ENCODE data around the gene BPIFA3. TPM values are rescaled to one million over a fixed set of nuclear protein-coding genes. Genes with fewer than 3 reads are reported as not detected.

BPIFA3 gene
- total and polyA plus RNA-seq, 2 donors (not counting 1 experiment from before 2014, with no cell fraction given): not detected

- no peak for TF ChIP-seq EZH2 (IDR thresholded peaks at IDR 0.05; ENCODE audit: low read length, missing control alignments)
- TF ChIP-seq CTCF (conservative IDR thresholded peaks at IDR 0.05 in 1 of 2, IDR thresholded peaks at IDR 0.05 in 1 of 2; ENCODE audit: low read depth in 1 of 2, low read length in 2 of 2): no peak
- H3K27ac ChIP-seq (ENCODE audit: insufficient read depth, low read length): no peak overlapping the region
- no peaks in the 10 kb centered on the region for H4K20me1 ChIP-seq (ENCODE audit: control insufficient read depth, extremely low read depth, insufficient read depth, low read length)
- H3K36me3 ChIP-seq (ENCODE audit: control insufficient read depth, insufficient read depth, low read length): no peaks in the 10 kb centered on the region
- no peaks in the 10 kb centered on the region for H3K4me1 ChIP-seq (ENCODE audit: control insufficient read depth, extremely low read depth, insufficient read depth, low read length)
- no peaks in the 10 kb centered on the region for H3K79me2 ChIP-seq (ENCODE audit: control insufficient read depth, insufficient read depth, low read length)
- H3K4me3 ChIP-seq (replicated peaks in 1 of 4; ENCODE audit: control extremely low read depth in 1 of 4, insufficient read depth in 1 of 4, low read depth in 3 of 4, low read length in 4 of 4): no peak overlapping the region
- H3K4me2 ChIP-seq (ENCODE audit: extremely low read depth, insufficient read depth, low read length): no peak overlapping the region
- H3K9me3 ChIP-seq (ENCODE audit: control insufficient read depth, insufficient read depth, low read depth, low read length): no peaks in the 10 kb centered on the region
- DNase-seq (ENCODE audit: low read depth in 2 of 2): no peak
- no peaks in the 10 kb centered on the region for H3K27me3 ChIP-seq (ENCODE audit: control insufficient read depth, insufficient read depth, low read length)
- no peak overlapping the region for H2AFZ ChIP-seq (ENCODE audit: low read length)
- H3K9ac ChIP-seq (ENCODE audit: insufficient read depth, low read length): no peak overlapping the region
These were observed 39.3 kb upstream of the BPIFA3 start for GRCh38 chr20:33177866-33178265.

GRCh38 chr20:33178726-33179125 lies 38.4 kb upstream of the BPIFA3 start:
- TF ChIP-seq EZH2 (IDR thresholded peaks at IDR 0.05; ENCODE audit: low read length, missing control alignments): no peak
- TF ChIP-seq CTCF (conservative IDR thresholded peaks at IDR 0.05 in 1 of 2, IDR thresholded peaks at IDR 0.05 in 1 of 2; ENCODE audit: low read depth in 1 of 2, low read length in 2 of 2): no peak
- Histone ChIP-seq H3K79me2 (ENCODE audit: control insufficient read depth, insufficient read depth, low read length) (no peaks in the 10 kb centered on the region), H4K20me1 (ENCODE audit: control insufficient read depth, extremely low read depth, insufficient read depth, low read length) (no peaks in the 10 kb centered on the region), H2AFZ (ENCODE audit: low read length) (no peak overlapping the region), H3K4me3 (replicated peaks in 1 of 4; ENCODE audit: control extremely low read depth in 1 of 4, insufficient read depth in 1 of 4, low read depth in 3 of 4, low read length in 4 of 4) (no peak overlapping the region), H3K4me2 (ENCODE audit: extremely low read depth, insufficient read depth, low read length) (no peak overlapping the region), H3K9ac (ENCODE audit: insufficient read depth, low read length) (no peak overlapping the region), H3K9me3 (ENCODE audit: control insufficient read depth, insufficient read depth, low read depth, low read length) (no peaks in the 10 kb centered on the region), H3K27ac (ENCODE audit: insufficient read depth, low read length) (no peak overlapping the region), H3K36me3 (ENCODE audit: control insufficient read depth, insufficient read depth, low read length) (no peaks in the 10 kb centered on the region), H3K4me1 (ENCODE audit: control insufficient read depth, extremely low read depth, insufficient read depth, low read length) (no peaks in the 10 kb centered on the region), H3K27me3 (ENCODE audit: control insufficient read depth, insufficient read depth, low read length) (no peaks in the 10 kb centered on the region)
- no peak for DNase-seq (ENCODE audit: low read depth in 2 of 2)

GRCh38 chr20:33180169-33180568 lies 37.0 kb upstream of the BPIFA3 start:
- Histone ChIP-seq H2AFZ (ENCODE audit: low read length) (no peak overlapping the region), H3K36me3 (ENCODE audit: control insufficient read depth, insufficient read depth, low read length) (no peaks in the 10 kb centered on the region), H3K9ac (ENCODE audit: insufficient read depth, low read length) (no peak overlapping the region), H3K9me3 (ENCODE audit: control insufficient read depth, insufficient read depth, low read depth, low read length) (no peaks in the 10 kb centered on the region), H3K4me1 (ENCODE audit: control insufficient read depth, extremely low read depth, insufficient read depth, low read length) (no peaks in the 10 kb centered on the region), H3K4me2 (ENCODE audit: extremely low read depth, insufficient read depth, low read length) (no peak overlapping the region), H4K20me1 (ENCODE audit: control insufficient read depth, extremely low read depth, insufficient read depth, low read length) (no peaks in the 10 kb centered on the region), H3K27ac (ENCODE audit: insufficient read depth, low read length) (no peak overlapping the region), H3K4me3 (replicated peaks in 1 of 4; ENCODE audit: control extremely low read depth in 1 of 4, insufficient read depth in 1 of 4, low read depth in 3 of 4, low read length in 4 of 4) (no peak overlapping the region), H3K79me2 (ENCODE audit: control insufficient read depth, insufficient read depth, low read length) (no peaks in the 10 kb centered on the region), H3K27me3 (ENCODE audit: control insufficient read depth, insufficient read depth, low read length) (no peaks in the 10 kb centered on the region)
- DNase-seq (ENCODE audit: low read depth in 2 of 2): no peak
- no peak for TF ChIP-seq EZH2 (IDR thresholded peaks at IDR 0.05; ENCODE audit: low read length, missing control alignments)
- no peak for TF ChIP-seq CTCF (conservative IDR thresholded peaks at IDR 0.05 in 1 of 2, IDR thresholded peaks at IDR 0.05 in 1 of 2; ENCODE audit: low read depth in 1 of 2, low read length in 2 of 2)
